ENCODE measurements around the gene DPF3. TPM values are rescaled to one million over a fixed set of nuclear protein-coding genes. Genes with fewer than 3 reads are reported as not detected.

The DPF3 gene
- polyA plus RNA-seq, 2 of the 4 experiments (the other 2 are of a cell fraction), result 0.05 to 0.09 TPM

DNA sequence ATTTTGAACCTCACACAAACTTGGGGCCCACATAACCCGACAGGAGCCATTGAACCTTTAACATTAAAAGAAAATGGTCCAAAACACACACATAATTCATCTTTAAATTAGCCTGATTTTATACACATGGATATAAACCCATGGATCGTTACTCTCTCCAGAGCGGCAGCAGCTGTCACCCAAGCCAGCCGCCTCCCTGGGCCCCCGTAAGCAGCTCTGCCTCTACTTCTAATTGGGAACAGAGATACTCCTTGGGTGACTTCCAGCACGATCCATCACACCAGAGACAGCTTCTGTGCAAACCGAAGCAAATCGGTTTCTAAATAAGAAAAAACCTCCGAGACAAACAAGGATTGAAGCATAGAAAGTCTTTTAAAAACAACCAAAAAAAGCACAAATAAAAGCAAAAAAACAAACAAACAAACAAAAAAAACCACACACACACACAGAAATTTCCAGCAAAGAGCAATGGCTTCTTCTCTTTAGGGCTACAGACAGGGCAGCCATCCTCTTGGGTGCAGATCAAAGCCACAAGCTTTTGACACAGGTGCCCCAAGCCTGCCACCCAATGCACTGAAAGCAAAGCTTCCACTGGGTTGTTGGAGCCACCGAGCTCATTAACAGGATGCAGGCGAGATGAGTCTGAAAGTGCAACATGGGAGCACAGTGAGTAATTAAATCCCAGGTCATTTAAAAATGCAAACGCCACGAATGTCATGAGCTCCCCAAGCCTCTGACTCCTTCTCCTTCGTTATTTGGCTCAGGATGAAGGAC is 156.9 kb downstream of the DPF3 start:
- CTCF ChIA-PET, result interaction anchor here (0.6 to 1.2 kb wide), 2 partner anchors 126 to 264 kb away, joined by 3 to 4 read pairs; no protein-coding TSS in a partner anchor
- no peak for ATAC-seq
- no peaks in the 10 kb centered on the region for H3K4me1 ChIP-seq

GRCh38 chr14:72736308-72736707 is 157.6 kb downstream of the DPF3 start:
- ATAC-seq, result peak in 1 of 2 experiments; percentile 65; a peak in 3 of 6 replicates
- H3K9me3 ChIP-seq, result no peaks in the 10 kb centered on the region
- H3K27ac ChIP-seq, result no peak overlapping the region
- no peaks in the 10 kb centered on the region for H3K4me1 ChIP-seq
- no peak overlapping the region for H3K4me3 ChIP-seq
- no peak overlapping the region for H3K4me2 ChIP-seq
- FAIRE-seq, result no peak
- TF ChIP-seq JUN (IDR thresholded peaks at IDR 0.05) (no peak), USF2 (IDR thresholded peaks at IDR 0.05) (no peak), TP53 (CRISPR knock-in tag; IDR thresholded peaks at IDR 0.05) (no peak), JUNB (IDR thresholded peaks at IDR 0.05) (no peak), SREBF2 (IDR thresholded peaks at IDR 0.05) (no peak), FOXS1 (CRISPR knock-in tag; IDR thresholded peaks at IDR 0.05) (no peak)
- TF ChIP-seq, protein P1, sequence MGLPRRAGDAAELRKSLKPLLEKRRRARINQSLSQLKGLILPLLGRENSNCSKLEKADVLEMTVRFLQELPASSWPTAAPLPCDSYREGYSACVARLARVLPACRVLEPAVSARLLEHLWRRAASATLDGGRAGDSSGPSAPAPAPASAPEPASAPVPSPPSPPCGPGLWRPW (IDR thresholded peaks at IDR 0.05), result no peak
- TF ChIP-seq, protein P2, sequence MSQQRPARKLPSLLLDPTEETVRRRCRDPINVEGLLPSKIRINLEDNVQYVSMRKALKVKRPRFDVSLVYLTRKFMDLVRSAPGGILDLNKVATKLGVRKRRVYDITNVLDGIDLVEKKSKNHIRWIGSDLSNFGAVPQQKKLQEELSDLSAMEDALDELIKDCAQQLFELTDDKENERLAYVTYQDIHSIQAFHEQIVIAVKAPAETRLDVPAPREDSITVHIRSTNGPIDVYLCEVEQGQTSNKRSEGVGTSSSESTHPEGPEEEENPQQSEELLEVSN (IDR thresholded peaks at IDR 0.05; ENCODE audit: borderline replicate concordance, low read depth), result no peak
- CTCF ChIA-PET, result interaction anchor here (0.6 kb wide), 1 partner anchor 127 kb away, joined by 4 read pairs; no protein-coding TSS in a partner anchor
- peak in 1 of 2 experiments; percentile 31 for DNase-seq (ENCODE audit: low read depth in 1 of 2, low spot score in 1 of 2)
- POLR2A ChIA-PET, result no interaction called here
- WGBS (ENCODE audit: missing lambda C conversion rate), result 55% methylated on average over 3 of the region's 3 CpGs

More for the DNA sequence above, 156.9 kb downstream of the DPF3 start:
- no peak overlapping the region for H3K4me2 ChIP-seq
- 51% methylated on average over 14 of the region's 14 CpGs for WGBS (ENCODE audit: missing lambda C conversion rate)
- no peak overlapping the region for H3K4me3 ChIP-seq
- no peak overlapping the region for H3K27ac ChIP-seq
- DNase-seq (ENCODE audit: low read depth in 1 of 2, low spot score in 1 of 2) (no peak), FAIRE-seq (no peak)
- POLR2A ChIA-PET, result no interaction called here
- TF ChIP-seq USF2 (IDR thresholded peaks at IDR 0.05) (no peak), TP53 (CRISPR knock-in tag; IDR thresholded peaks at IDR 0.05) (no peak), FOSB (CRISPR knock-in tag; IDR thresholded peaks at IDR 0.05) (no peak), EP300 (IDR thresholded peaks at IDR 0.05) (no peak), RFX5 (IDR thresholded peaks at IDR 0.05) (no peak), ZSCAN20 (CRISPR knock-in tag; IDR thresholded peaks at IDR 0.05) (no peak), ZC3H11A (IDR thresholded peaks at IDR 0.05) (no peak), FOSL2 (IDR thresholded peaks at IDR 0.05) (no peak), FOSL2 (CRISPR knock-in tag; IDR thresholded peaks at IDR 0.05) (no peak)
- TF ChIP-seq, protein P2 (IDR thresholded peaks at IDR 0.05; ENCODE audit: borderline replicate concordance, low read depth), result no peak
- no peaks in the 10 kb centered on the region for H3K9me3 ChIP-seq

GRCh38 chr14:72732022-72732780 is 161.7 kb downstream of the DPF3 start:
- DNase-seq (ENCODE audit: low read depth in 1 of 2, low spot score in 1 of 2), result no peak
- Histone ChIP-seq H3K4me3 (no peak overlapping the region), H3K9me3 (no peaks in the 10 kb centered on the region), H3K4me2 (no peak overlapping the region), H3K4me1 (no peaks in the 10 kb centered on the region), H3K27ac (no peak overlapping the region)
- ATAC-seq, result 0 out of 6 replicates have a peak, but pooled peaks of 1 of the 2 experiments have one; percentile 30
- ChIA-PET POLR2A (no interaction called here), CTCF (interaction anchor here (0.7 to 1.3 kb wide), 3 partner anchors 12 to 19 kb away, joined by 3 to 6 read pairs (median 4); no protein-coding TSS in a partner anchor)
- WGBS (ENCODE audit: missing lambda C conversion rate), result 45% methylated on average over 16 of the region's 16 CpGs
- no peak for FAIRE-seq
- TF ChIP-seq, protein P2 (IDR thresholded peaks at IDR 0.05; ENCODE audit: borderline replicate concordance, low read depth), result no peak
- TF ChIP-seq KDM5A (IDR thresholded peaks at IDR 0.05) (no peak), NPAS2 (CRISPR knock-in tag; IDR thresholded peaks at IDR 0.05; ENCODE audit: borderline replicate concordance) (no peak), HMGXB4 (CRISPR knock-in tag; IDR thresholded peaks at IDR 0.05; ENCODE audit: borderline replicate concordance) (no peak), ZSCAN20 (CRISPR knock-in tag; IDR thresholded peaks at IDR 0.05) (no peak), FOSB (CRISPR knock-in tag; IDR thresholded peaks at IDR 0.05) (no peak), TP53 (CRISPR knock-in tag; IDR thresholded peaks at IDR 0.05) (no peak), HEYL (CRISPR knock-in tag; IDR thresholded peaks at IDR 0.05) (no peak), CBX8 (IDR thresholded peaks at IDR 0.05) (no peak), FOXS1 (CRISPR knock-in tag; IDR thresholded peaks at IDR 0.05) (no peak)
- TF ChIP-seq, protein P3, sequence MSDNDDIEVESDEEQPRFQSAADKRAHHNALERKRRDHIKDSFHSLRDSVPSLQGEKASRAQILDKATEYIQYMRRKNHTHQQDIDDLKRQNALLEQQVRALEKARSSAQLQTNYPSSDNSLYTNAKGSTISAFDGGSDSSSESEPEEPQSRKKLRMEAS (IDR thresholded peaks at IDR 0.05), result no peak
- TF ChIP-seq, protein P4, sequence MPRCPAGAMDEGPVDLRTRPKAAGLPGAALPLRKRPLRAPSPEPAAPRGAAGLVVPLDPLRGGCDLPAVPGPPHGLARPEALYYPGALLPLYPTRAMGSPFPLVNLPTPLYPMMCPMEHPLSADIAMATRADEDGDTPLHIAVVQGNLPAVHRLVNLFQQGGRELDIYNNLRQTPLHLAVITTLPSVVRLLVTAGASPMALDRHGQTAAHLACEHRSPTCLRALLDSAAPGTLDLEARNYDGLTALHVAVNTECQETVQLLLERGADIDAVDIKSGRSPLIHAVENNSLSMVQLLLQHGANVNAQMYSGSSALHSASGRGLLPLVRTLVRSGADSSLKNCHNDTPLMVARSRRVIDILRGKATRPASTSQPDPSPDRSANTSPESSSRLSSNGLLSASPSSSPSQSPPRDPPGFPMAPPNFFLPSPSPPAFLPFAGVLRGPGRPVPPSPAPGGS (IDR thresholded peaks at IDR 0.05), result no peak

Data from A549 (cell line).